H1 (cell line): Measurements from ENCODE around the gene ADCY6. TPM values are rescaled to one million over a fixed set of nuclear protein-coding genes. Genes with fewer than 3 reads are reported as not detected.

Source experiments
- CBX8 ChIP-seq: fragments of 300-800, 300-1000 bp; sonication (generic); IDR thresholded peaks from 2 replicates; pipeline ENCODE4 v1.7.1; 2016; ENCODE audit warnings: low read depth, low read length, borderline replicate concordance
- CHD2 ChIP-seq: IDR thresholded peaks from 2 replicates; pipeline ENCODE4 v1.6.1; 2012; ENCODE audit warnings: low read length, improper control_type of control experiment
- GABPA ChIP-seq: IDR thresholded peaks from 2 replicates; pipeline ENCODE4 v1.6.1; 2011; ENCODE audit warnings: mild to moderate bottlenecking, low read length, moderate library complexity, borderline replicate concordance; ENCODE audit not compliant: insufficient read depth
- HDAC2 ChIP-seq, 2 experiments: fragments of 300-600 bp in 1 of 2; sonication (generic) in 1 of 2; IDR thresholded peaks; 2 replicates each; pipeline ENCODE4 v1.6.1; 2011 to 2012; ENCODE audit warnings: low read depth in 2 of 2, low read length in 2 of 2, mild to moderate bottlenecking in 2 of 2, moderate library complexity in 2 of 2, borderline replicate concordance in 1 of 2, inconsistent platforms in 1 of 2
- HDAC6 ChIP-seq: IDR thresholded peaks from one replicate; pipeline ENCODE4 v1.7.1; 2012; ENCODE audit warnings: low read depth, mild to moderate bottlenecking, inconsistent platforms, low read length, moderate library complexity
- JUN ChIP-seq: IDR thresholded peaks from 2 replicates; pipeline ENCODE4 v1.6.1; 2011; ENCODE audit warnings: low read depth, mild to moderate bottlenecking, improper control_type of control experiment, low read length
- KDM1A ChIP-seq: fragments of 200-600, 300-600 bp; sonication (generic); IDR thresholded peaks from 2 replicates; pipeline ENCODE4 v1.7.1; 2016; ENCODE audit warnings: mild to moderate bottlenecking, low read length, borderline replicate concordance
- KDM4A ChIP-seq: IDR thresholded peaks from one replicate; pipeline ENCODE4 v1.7.1; 2012; ENCODE audit warnings: low read depth, mild to moderate bottlenecking, moderate library complexity, low read length, inconsistent platforms; ENCODE audit not compliant: severe bottlenecking
- KDM5A ChIP-seq: fragments of 200-600 bp; IDR thresholded peaks from 2 replicates; pipeline ENCODE4 v1.7.1; 2012; ENCODE audit warnings: mild to moderate bottlenecking, low read length, inconsistent platforms, mixed read lengths
- MAFK ChIP-seq: IDR thresholded peaks from 2 replicates; pipeline ENCODE4 v1.6.1; 2012; ENCODE audit warnings: low read depth, mild to moderate bottlenecking, improper control_type of control experiment, low read length
- SAP30 ChIP-seq: fragments of 300-600 bp; sonication (generic); IDR thresholded peaks from 2 replicates; pipeline ENCODE4 v1.7.1; 2012; ENCODE audit warnings: low read length, moderate library complexity, mild to moderate bottlenecking, inconsistent platforms; ENCODE audit not compliant: insufficient read depth, insufficient replicate concordance
- SIX5 ChIP-seq: IDR thresholded peaks from 2 replicates; pipeline ENCODE4 v1.6.1; 2011; ENCODE audit warnings: mild to moderate bottlenecking, low read depth, low read length
- SP2 ChIP-seq: IDR thresholded peaks from 2 replicates; pipeline ENCODE4 v1.6.1; 2012; ENCODE audit warnings: mild to moderate bottlenecking, low read length, inconsistent platforms
- SP4 ChIP-seq: IDR thresholded peaks from 2 replicates; pipeline ENCODE4 v1.6.1; 2012; ENCODE audit warnings: low read length, inconsistent platforms
- TCF12 ChIP-seq: IDR thresholded peaks from 2 replicates; pipeline ENCODE4 v1.6.1; 2011; ENCODE audit warnings: low read depth, mild to moderate bottlenecking, low read length
- ZNF274 ChIP-seq: IDR thresholded peaks from 2 replicates; pipeline ENCODE4 v1.7.0; 2012; ENCODE audit warnings: low read length, borderline replicate concordance; ENCODE audit errors: extremely low read depth
- polyA plus RNA-seq, 7 experiments: library from polyadenylated mRNA; depleted of rRNA in 3 of 7; stranded (reverse) in 5 of 7; unstranded in 2 of 7; fragments of >200 nt in 5 of 7; fragments of 200-250 nt in 2 of 7; gene quantifications; 1 replicate in 5 of 7; 2 replicates in 1 of 7; 4 replicates in 1 of 7; pipeline versions ENCODE4 v1.2.1 to v1.2.3, GENCODE V29; 2011 to 2013; ENCODE audit warnings: missing spikeins in 2 of 7, mixed read lengths in 2 of 7
- total RNA-seq: library from RNA; stranded (reverse); fragmentation: NEBNext Ultra II Directional; extraction: Animal tissue kit (Norgen Biotek cat#: 25700); gene quantifications from 2 replicates; pipeline ENCODE4 v1.2.1, GENCODE V29; 2021
- TF ChIP-seq, protein P1 (sequence below): IDR thresholded peaks from 2 replicates; pipeline ENCODE4 v1.6.1; 2012; ENCODE audit warnings: inconsistent platforms
- TF ChIP-seq, protein P2 (sequence below): IDR thresholded peaks from 2 replicates; pipeline ENCODE4 v1.6.1; 2012; ENCODE audit warnings: low read length, inconsistent platforms
- TF ChIP-seq, protein P3 (sequence below): IDR thresholded peaks from 2 replicates; pipeline ENCODE4 v1.6.1; 2011; ENCODE audit warnings: low read length, improper control_type of control experiment
- TF ChIP-seq, protein P4 (sequence below): IDR thresholded peaks from 2 replicates; pipeline ENCODE4 v1.6.1; 2012; ENCODE audit warnings: inconsistent platforms

ADCY6 gene
- total and polyA plus RNA-seq, 2 of the 8 experiments (the other 6 are each of a cell fraction or from before 2014, with no cell fraction given): 11.7 to 17.5 TPM

DNA sequence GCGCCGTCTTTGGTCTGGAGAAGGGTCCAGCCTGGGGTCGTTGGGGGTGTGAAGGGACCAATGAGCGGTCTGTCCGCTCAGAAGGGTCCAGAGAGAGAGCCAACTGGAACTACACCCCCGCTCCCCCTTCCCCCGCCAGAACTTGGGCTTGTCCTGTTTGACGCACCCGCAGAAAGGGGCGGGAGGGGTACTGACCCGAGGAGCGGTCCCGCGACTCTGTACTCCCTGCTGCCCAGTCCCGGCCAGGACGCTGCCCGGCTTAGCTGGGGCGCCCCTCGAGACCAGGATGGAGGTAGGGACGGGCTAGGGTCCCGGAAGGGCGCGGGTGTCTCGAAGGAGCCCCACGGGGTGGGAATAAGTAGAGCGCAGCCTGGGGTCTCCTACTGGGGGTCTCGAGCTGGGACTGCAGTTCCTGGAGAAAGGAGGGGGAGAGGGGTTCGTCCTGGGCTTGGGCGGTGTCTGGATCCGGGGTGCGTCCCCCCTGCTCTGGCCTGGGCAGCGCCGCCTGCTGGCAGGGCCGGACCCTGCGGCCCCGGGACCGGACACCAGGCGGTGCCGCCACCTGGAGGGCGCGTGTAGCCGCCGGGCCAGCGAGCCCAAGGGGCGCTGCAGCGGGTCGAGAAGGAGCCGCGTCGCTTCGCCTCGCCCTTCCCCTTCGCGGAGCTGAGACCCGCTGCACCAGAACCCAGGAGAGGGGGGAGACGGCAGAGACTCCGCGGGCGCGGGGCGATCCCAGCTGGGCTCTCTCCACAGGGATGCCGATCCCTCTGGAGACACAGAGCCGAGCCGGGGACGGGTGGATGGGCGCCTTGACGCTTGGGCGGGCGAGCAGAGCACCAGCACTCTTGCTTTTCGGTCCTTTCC lies 25.6 kb upstream of the ADCY6 start (continued):
- TF ChIP-seq HDAC2 (IDR thresholded peaks at IDR 0.05; ENCODE audit: borderline replicate concordance in 1 of 2, low read depth in 2 of 2, low read length in 2 of 2) (no peak; a peak in 1 of 4 replicates), SAP30 (no peak), SP4 (no peak), KDM1A (no peak), KDM5A (no peak), HDAC6 (no peak), KDM4A (peak; percentile 93), MAFK (no peak), TCF12 (no peak), SIX5 (no peak), ZNF274 (no peak), SP2 (no peak), JUN (no peak), GABPA (peak; percentile 50; the same call in 1 of the 2 replicates), CBX8 (no peak), CHD2 (no peak)
- TF ChIP-seq, protein P1, sequence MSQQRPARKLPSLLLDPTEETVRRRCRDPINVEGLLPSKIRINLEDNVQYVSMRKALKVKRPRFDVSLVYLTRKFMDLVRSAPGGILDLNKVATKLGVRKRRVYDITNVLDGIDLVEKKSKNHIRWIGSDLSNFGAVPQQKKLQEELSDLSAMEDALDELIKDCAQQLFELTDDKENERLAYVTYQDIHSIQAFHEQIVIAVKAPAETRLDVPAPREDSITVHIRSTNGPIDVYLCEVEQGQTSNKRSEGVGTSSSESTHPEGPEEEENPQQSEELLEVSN: no peak
- TF ChIP-seq, protein P2, sequence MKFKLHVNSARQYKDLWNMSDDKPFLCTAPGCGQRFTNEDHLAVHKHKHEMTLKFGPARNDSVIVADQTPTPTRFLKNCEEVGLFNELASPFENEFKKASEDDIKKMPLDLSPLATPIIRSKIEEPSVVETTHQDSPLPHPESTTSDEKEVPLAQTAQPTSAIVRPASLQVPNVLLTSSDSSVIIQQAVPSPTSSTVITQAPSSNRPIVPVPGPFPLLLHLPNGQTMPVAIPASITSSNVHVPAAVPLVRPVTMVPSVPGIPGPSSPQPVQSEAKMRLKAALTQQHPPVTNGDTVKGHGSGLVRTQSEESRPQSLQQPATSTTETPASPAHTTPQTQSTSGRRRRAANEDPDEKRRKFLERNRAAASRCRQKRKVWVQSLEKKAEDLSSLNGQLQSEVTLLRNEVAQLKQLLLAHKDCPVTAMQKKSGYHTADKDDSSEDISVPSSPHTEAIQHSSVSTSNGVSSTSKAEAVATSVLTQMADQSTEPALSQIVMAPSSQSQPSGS: 0 out of 2 replicates have a peak, but pooled peaks have one; percentile 25
- TF ChIP-seq, protein P3, sequence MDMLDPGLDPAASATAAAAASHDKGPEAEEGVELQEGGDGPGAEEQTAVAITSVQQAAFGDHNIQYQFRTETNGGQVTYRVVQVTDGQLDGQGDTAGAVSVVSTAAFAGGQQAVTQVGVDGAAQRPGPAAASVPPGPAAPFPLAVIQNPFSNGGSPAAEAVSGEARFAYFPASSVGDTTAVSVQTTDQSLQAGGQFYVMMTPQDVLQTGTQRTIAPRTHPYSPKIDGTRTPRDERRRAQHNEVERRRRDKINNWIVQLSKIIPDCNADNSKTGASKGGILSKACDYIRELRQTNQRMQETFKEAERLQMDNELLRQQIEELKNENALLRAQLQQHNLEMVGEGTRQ: no peak
- TF ChIP-seq, protein P4, sequence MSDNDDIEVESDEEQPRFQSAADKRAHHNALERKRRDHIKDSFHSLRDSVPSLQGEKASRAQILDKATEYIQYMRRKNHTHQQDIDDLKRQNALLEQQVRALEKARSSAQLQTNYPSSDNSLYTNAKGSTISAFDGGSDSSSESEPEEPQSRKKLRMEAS: peak; percentile 62; the same call in 1 of the 2 replicates
